ENCODE measurements around the gene DUSP28.

DNA sequence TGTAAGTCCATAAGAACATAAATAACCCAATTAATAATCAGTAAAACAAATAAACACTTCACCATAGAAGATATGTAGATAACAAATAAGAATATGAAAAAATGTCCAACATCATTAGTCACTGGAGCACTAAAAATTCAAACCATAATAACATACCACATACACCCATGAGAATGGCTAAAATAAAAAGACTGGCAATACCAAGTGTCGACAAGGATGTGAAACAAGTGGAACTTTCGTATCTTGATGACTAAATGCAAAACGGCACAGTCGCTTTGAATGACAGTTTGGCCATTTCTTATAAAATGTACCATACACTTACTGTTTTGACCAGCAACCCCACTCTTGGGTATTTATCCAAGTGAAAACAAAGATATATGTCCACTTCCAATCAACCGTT is 29.1 kb upstream of the DUSP28 start:
- TF ChIP-seq, protein P1, sequence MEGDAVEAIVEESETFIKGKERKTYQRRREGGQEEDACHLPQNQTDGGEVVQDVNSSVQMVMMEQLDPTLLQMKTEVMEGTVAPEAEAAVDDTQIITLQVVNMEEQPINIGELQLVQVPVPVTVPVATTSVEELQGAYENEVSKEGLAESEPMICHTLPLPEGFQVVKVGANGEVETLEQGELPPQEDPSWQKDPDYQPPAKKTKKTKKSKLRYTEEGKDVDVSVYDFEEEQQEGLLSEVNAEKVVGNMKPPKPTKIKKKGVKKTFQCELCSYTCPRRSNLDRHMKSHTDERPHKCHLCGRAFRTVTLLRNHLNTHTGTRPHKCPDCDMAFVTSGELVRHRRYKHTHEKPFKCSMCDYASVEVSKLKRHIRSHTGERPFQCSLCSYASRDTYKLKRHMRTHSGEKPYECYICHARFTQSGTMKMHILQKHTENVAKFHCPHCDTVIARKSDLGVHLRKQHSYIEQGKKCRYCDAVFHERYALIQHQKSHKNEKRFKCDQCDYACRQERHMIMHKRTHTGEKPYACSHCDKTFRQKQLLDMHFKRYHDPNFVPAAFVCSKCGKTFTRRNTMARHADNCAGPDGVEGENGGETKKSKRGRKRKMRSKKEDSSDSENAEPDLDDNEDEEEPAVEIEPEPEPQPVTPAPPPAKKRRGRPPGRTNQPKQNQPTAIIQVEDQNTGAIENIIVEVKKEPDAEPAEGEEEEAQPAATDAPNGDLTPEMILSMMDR (IDR thresholded peaks at IDR 0.05; ENCODE audit: low read depth, low read length, missing input control) = no peak
- TF ChIP-seq EGR1 (IDR thresholded peaks at IDR 0.05; ENCODE audit: low read depth in 2 of 2) (no peak), RAD21 (IDR thresholded peaks at IDR 0.05) (no peak), RXRA (IDR thresholded peaks at IDR 0.05) (no peak), YY1 (IDR thresholded peaks at IDR 0.05) (no peak), SP1 (IDR thresholded peaks at IDR 0.05) (no peak), TAF1 (conservative IDR thresholded peaks at IDR 0.05) (no peak), GABPA (IDR thresholded peaks at IDR 0.05 in 1 of 2, conservative IDR thresholded peaks at IDR 0.05 in 1 of 2) (no peak), NR2F2 (IDR thresholded peaks at IDR 0.05) (no peak), JUND (IDR thresholded peaks at IDR 0.05) (no peak)
- TF ChIP-seq, protein P2, sequence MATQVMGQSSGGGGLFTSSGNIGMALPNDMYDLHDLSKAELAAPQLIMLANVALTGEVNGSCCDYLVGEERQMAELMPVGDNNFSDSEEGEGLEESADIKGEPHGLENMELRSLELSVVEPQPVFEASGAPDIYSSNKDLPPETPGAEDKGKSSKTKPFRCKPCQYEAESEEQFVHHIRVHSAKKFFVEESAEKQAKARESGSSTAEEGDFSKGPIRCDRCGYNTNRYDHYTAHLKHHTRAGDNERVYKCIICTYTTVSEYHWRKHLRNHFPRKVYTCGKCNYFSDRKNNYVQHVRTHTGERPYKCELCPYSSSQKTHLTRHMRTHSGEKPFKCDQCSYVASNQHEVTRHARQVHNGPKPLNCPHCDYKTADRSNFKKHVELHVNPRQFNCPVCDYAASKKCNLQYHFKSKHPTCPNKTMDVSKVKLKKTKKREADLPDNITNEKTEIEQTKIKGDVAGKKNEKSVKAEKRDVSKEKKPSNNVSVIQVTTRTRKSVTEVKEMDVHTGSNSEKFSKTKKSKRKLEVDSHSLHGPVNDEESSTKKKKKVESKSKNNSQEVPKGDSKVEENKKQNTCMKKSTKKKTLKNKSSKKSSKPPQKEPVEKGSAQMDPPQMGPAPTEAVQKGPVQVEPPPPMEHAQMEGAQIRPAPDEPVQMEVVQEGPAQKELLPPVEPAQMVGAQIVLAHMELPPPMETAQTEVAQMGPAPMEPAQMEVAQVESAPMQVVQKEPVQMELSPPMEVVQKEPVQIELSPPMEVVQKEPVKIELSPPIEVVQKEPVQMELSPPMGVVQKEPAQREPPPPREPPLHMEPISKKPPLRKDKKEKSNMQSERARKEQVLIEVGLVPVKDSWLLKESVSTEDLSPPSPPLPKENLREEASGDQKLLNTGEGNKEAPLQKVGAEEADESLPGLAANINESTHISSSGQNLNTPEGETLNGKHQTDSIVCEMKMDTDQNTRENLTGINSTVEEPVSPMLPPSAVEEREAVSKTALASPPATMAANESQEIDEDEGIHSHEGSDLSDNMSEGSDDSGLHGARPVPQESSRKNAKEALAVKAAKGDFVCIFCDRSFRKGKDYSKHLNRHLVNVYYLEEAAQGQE (IDR thresholded peaks at IDR 0.05) = no peak
- TF ChIP-seq, protein P3, sequence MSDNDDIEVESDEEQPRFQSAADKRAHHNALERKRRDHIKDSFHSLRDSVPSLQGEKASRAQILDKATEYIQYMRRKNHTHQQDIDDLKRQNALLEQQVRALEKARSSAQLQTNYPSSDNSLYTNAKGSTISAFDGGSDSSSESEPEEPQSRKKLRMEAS (IDR thresholded peaks at IDR 0.05) = no peak
- TF ChIP-seq, protein P4, sequence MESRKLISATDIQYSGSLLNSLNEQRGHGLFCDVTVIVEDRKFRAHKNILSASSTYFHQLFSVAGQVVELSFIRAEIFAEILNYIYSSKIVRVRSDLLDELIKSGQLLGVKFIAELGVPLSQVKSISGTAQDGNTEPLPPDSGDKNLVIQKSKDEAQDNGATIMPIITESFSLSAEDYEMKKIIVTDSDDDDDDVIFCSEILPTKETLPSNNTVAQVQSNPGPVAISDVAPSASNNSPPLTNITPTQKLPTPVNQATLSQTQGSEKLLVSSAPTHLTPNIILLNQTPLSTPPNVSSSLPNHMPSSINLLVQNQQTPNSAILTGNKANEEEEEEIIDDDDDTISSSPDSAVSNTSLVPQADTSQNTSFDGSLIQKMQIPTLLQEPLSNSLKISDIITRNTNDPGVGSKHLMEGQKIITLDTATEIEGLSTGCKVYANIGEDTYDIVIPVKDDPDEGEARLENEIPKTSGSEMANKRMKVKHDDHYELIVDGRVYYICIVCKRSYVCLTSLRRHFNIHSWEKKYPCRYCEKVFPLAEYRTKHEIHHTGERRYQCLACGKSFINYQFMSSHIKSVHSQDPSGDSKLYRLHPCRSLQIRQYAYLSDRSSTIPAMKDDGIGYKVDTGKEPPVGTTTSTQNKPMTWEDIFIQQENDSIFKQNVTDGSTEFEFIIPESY (IDR thresholded peaks at IDR 0.05) = no peak
